ENCODE measurements around the gene OXA1L. TPM values are rescaled to one million over a fixed set of nuclear protein-coding genes. Genes with fewer than 3 reads are reported as not detected.

Gene OXA1L
- total and polyA plus RNA-seq, 2 of the 13 experiments (the other 11 are each of a cell fraction or from before 2014, with no cell fraction given), result 230 to 589 TPM

DNA sequence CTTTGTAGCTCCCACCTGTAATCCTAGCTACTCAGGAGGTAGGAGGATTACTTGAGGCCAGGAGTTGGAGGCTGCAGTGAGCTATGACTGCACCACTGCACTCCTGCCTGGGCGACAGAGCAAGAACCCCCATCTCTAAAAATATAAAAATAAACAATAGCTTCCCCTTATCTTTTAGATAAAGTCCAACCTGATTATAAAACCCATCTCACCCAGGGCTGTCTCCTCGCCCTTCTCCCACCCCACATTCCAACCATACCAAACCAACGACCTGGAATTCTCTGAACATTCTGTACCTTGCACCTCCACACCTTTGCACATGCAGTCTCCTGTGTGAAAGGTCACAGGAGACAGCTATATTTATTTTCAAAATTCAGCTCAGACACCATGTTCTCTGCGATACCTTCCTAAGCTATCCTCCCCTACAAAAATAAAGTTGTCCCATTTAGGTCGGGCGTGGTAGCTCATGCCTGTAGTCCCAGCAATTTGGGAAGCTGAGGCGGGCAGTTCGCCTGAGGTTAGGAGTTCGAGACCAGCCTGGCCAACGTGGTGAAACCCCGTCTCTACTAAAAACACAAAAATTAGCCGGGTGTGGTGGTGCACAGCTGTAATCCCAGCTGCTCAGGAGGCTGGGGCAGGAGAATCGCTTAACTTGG lies 41.1 kb downstream of the OXA1L start (continued):
- peak; percentile 74; the same call in 1 of the 2 replicates for TF ChIP-seq HDAC2 (CRISPR knock-in tag; IDR thresholded peaks at IDR 0.05)
- no peak for TF ChIP-seq ZFYVE20 (CRISPR knock-in tag; IDR thresholded peaks at IDR 0.05; ENCODE audit: borderline replicate concordance, low read depth)
- TF ChIP-seq ZNF136 (CRISPR knock-in tag; IDR thresholded peaks at IDR 0.05; ENCODE audit: low read depth), result 0 out of 2 replicates have a peak, but pooled peaks have one; percentile 49
- peak; percentile 83; the same call in 1 of the 2 replicates for TF ChIP-seq ZNF737 (CRISPR knock-in tag; IDR thresholded peaks at IDR 0.05; ENCODE audit: borderline replicate concordance)
- peak; percentile 69; the same call in 1 of the 2 replicates for TF ChIP-seq NCOR1 (IDR thresholded peaks at IDR 0.05; ENCODE audit: borderline replicate concordance, low read length)
- TF ChIP-seq HNF4A (CRISPR knock-in tag; IDR thresholded peaks at IDR 0.05), result peak; percentile 91
- peak; percentile 65; the same call in 1 of the 2 replicates for TF ChIP-seq ZNF558 (CRISPR knock-in tag; IDR thresholded peaks at IDR 0.05; ENCODE audit: borderline replicate concordance)
- TF ChIP-seq, protein P1, sequence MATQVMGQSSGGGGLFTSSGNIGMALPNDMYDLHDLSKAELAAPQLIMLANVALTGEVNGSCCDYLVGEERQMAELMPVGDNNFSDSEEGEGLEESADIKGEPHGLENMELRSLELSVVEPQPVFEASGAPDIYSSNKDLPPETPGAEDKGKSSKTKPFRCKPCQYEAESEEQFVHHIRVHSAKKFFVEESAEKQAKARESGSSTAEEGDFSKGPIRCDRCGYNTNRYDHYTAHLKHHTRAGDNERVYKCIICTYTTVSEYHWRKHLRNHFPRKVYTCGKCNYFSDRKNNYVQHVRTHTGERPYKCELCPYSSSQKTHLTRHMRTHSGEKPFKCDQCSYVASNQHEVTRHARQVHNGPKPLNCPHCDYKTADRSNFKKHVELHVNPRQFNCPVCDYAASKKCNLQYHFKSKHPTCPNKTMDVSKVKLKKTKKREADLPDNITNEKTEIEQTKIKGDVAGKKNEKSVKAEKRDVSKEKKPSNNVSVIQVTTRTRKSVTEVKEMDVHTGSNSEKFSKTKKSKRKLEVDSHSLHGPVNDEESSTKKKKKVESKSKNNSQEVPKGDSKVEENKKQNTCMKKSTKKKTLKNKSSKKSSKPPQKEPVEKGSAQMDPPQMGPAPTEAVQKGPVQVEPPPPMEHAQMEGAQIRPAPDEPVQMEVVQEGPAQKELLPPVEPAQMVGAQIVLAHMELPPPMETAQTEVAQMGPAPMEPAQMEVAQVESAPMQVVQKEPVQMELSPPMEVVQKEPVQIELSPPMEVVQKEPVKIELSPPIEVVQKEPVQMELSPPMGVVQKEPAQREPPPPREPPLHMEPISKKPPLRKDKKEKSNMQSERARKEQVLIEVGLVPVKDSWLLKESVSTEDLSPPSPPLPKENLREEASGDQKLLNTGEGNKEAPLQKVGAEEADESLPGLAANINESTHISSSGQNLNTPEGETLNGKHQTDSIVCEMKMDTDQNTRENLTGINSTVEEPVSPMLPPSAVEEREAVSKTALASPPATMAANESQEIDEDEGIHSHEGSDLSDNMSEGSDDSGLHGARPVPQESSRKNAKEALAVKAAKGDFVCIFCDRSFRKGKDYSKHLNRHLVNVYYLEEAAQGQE (IDR thresholded peaks at IDR 0.05; ENCODE audit: borderline replicate concordance in 1 of 2, low read depth in 1 of 2, low read length in 2 of 2), result 0 out of 4 replicates have a peak, but pooled peaks of 1 of the 2 experiments have one; percentile 19
- TF ChIP-seq GATA4 (IDR thresholded peaks at IDR 0.05; ENCODE audit: borderline replicate concordance, low read depth), result 0 out of 2 replicates have a peak, but pooled peaks have one; percentile 62
- TF ChIP-seq BCL6 (CRISPR knock-in tag; IDR thresholded peaks at IDR 0.05), result peak; percentile 65
- TF ChIP-seq, protein P2, sequence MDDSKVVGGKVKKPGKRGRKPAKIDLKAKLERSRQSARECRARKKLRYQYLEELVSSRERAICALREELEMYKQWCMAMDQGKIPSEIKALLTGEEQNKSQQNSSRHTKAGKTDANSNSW (CRISPR knock-in tag; IDR thresholded peaks at IDR 0.05; ENCODE audit: borderline replicate concordance), result no peak
- no peak for TF ChIP-seq SSRP1 (CRISPR knock-in tag; IDR thresholded peaks at IDR 0.05)
- TF ChIP-seq, protein P3, sequence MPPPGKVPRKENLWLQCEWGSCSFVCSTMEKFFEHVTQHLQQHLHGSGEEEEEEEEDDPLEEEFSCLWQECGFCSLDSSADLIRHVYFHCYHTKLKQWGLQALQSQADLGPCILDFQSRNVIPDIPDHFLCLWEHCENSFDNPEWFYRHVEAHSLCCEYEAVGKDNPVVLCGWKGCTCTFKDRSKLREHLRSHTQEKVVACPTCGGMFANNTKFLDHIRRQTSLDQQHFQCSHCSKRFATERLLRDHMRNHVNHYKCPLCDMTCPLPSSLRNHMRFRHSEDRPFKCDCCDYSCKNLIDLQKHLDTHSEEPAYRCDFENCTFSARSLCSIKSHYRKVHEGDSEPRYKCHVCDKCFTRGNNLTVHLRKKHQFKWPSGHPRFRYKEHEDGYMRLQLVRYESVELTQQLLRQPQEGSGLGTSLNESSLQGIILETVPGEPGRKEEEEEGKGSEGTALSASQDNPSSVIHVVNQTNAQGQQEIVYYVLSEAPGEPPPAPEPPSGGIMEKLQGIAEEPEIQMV (CRISPR knock-in tag; IDR thresholded peaks at IDR 0.05; ENCODE audit: low read depth), result peak; percentile 17; the same call in 1 of the 2 replicates
- TF ChIP-seq NR2F1 (CRISPR knock-in tag; IDR thresholded peaks at IDR 0.05), result peak in 1 of 2 experiments; percentile 40; a peak in 1 of 4 replicates
- TF ChIP-seq NR2F6 (IDR thresholded peaks at IDR 0.05), result peak; percentile 85
- peak; percentile 87 for TF ChIP-seq NR2F6 (CRISPR knock-in tag; IDR thresholded peaks at IDR 0.05)
- TF ChIP-seq ZNF768 (CRISPR knock-in tag; IDR thresholded peaks at IDR 0.05), result 0 out of 2 replicates have a peak, but pooled peaks have one; percentile 25
- peak; percentile 54 for TF ChIP-seq ZNF331 (CRISPR knock-in tag; IDR thresholded peaks at IDR 0.05)
- TF ChIP-seq LCORL (IDR thresholded peaks at IDR 0.05), result 0 out of 2 replicates have a peak, but pooled peaks have one; percentile 61
- TF ChIP-seq LCORL (CRISPR knock-in tag; IDR thresholded peaks at IDR 0.05), result peak; percentile 47; the same call in 1 of the 2 replicates
- no peak for TF ChIP-seq JDP2 (CRISPR knock-in tag; IDR thresholded peaks at IDR 0.05; ENCODE audit: borderline replicate concordance)

All from HepG2 (cell line).